GM18498 (cell line): ENCODE data around the gene CHMP4B.

Experiments
- ATAC-seq: cut with Tn5 transposase; IDR thresholded peaks from one replicate; pipeline ENCODE4 v1.9.1; 2021; ENCODE audit warnings: mild to moderate bottlenecking, moderate library complexity; ENCODE audit not compliant: unreplicated experiment

CHMP4B gene

DNA sequence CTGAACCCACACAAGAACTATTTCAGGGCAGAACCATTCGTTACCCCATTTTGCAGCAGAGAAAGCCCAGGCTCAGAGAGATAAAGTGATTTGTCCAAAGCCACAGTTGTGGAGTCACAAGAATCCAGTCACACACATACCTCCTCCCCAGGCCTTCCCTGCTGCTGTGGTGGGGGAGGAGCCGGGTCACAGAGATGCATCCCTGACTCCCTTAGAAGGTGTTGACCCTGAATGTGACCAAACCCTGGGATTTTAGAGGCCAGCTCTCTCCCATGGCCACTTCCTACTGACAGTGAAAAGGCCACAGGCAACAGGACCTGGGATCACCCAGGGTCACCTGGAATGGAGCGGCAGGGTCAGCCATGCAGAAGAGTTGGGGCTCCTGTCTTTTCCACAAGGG lies 48.6 kb downstream of the CHMP4B start:
- ATAC-seq, result no peak

DNA sequence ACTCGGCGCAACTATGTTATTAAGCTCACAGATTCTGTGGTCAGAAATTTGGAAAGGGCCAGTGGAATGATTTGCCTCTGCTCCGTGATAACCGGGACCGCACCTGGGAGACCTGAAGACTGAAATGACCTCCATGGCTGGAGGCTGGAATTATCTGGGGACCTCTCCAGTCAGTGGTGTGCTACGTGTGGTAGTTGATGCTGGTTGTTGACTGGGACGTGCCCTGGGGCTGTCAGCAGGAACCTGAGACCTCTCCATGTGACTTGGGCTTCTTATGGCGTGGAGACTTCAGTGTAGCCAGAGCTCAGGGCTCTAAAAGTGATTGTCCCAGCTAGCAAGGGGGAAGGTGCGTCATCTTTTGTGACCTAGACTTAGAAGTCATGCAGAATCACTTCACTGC lies 50.3 kb downstream of the CHMP4B start:
- no peak for ATAC-seq

DNA sequence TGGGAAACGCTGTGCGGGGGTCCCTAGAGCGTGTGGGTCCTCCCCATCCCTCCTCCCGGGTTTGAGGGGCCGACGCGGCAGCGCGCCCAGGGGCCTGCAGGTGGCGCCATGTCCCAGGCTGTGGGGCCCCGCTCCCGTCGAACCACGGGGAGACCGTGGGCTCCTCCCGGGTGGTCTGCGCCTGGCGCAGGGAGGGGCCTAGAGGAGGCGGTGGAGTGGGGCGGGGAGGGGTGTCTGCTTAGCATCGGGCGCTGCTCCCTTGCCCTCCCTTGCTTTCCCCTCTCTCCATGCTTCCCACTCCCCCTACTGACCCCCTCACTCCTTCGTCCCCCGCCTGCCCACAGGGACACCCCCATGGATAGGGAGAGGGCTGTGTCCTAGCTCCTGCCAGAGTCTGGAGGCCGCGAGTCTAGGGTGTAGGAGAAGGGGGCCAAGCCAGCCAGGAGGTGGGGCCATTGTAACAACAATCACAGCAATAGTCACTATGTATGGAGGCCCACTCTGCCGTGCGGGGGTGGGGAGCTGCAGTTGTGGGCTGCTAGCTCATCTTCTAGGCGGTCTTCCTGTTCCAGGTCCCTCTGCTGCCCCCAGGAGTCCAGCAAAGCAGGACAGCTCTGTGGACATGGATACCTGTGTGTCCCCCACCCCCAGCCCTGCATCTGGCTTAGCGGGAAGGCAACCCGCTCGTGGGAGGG lies 51.7 kb downstream of the CHMP4B start:
- ATAC-seq, result no peak

DNA sequence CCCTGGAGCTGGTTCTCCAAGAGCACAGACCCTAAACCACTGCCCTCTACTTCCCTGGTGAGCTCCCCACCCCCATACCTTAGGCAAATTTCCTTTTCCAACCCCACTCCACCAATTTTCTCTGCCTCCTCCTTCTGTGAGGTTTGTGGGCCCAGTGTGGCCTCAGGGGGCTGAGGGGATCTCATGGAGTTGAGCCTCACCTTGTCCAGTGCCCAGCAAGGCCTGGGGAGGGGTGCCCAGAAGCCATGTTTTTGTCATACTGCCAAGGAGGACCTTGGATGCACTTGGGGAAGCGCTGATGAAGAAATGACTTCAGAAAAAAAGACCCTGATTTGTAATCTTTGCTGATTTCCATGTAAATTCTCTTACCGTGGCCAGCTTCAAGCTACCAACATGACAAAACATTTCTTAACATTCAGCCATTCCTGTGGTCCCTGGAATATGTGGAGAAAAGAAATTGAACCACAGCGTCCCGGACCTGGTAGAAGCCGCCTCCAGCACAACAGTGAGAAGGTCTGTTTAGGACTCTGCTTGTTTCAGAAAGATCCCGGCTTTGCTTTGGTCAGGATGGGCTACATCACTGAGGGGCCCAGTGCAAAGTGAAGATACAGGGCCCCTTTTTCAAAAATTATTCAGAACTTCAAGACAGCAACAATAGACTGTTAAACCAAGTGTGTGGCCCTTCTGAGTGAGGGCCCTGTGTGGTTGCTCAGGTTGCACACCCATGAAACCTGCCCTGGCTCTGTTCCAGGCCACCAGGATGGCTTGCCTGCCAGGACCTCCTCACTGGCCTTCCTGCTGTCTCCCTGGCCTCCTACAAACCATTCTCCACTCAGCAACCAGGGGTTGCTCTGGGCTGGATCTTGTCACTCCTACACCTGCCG lies 52.5 kb downstream of the CHMP4B start:
- ATAC-seq, result no peak

DNA sequence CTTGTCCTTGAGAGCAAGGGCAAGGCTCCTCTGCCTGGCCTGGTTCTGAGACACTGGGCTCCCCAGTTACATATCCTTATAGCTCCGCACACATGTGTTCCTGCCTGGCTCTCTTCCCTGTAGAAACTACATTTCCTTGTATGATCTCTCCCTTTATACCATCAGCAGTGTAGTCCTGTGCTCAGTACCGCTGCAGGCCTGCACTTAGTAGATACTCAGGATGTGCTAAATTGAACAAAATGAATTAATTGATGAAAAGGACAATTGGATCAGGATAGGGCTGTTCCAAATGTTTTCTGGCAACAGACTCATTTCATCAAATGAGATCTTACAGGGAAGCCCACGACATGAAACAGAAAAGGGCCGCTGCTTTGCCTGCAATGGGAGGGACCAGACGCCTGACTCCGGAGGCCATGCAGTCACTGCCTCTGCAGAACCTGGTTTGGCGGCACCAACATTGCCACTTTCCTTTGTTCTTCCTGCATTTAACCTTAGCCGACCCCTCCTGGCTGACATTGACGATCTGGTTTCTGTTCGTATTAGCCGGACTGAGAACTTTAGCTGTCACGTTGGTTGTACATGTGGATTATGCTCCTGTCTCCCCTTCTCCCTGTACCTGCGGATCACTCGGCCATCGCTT lies 53.3 kb downstream of the CHMP4B start:
- ATAC-seq, result no peak

DNA sequence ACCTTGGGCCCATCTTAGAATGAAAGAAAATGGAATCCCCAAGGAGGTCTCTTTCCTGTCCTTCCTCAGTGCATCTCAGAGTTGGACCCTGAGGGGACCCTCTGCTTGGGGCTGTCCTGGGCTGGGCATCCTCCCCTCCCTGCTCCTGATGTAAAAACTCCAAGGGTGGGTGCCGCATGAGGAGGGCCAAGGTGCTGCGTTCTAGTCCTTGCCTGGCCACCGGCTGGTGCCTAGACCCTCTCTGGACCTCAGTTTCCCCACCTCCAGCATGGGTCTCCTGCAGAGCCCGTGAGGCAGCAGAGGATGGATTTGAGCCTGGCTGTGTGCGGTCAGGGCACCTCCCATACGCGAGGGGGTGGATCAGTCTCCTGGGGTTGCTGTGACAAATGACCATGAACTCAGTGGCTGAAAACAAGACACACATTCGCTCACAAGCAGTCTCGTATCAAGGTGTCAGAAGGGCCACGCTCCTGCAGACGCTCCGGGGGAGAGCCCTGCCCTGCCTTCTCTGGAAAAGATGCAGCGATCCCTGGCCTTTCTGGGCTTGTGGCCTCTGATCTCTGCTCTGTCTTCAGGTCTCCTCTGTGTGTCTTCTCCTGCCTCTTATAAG lies 54.7 kb downstream of the CHMP4B start:
- no peak for ATAC-seq

DNA sequence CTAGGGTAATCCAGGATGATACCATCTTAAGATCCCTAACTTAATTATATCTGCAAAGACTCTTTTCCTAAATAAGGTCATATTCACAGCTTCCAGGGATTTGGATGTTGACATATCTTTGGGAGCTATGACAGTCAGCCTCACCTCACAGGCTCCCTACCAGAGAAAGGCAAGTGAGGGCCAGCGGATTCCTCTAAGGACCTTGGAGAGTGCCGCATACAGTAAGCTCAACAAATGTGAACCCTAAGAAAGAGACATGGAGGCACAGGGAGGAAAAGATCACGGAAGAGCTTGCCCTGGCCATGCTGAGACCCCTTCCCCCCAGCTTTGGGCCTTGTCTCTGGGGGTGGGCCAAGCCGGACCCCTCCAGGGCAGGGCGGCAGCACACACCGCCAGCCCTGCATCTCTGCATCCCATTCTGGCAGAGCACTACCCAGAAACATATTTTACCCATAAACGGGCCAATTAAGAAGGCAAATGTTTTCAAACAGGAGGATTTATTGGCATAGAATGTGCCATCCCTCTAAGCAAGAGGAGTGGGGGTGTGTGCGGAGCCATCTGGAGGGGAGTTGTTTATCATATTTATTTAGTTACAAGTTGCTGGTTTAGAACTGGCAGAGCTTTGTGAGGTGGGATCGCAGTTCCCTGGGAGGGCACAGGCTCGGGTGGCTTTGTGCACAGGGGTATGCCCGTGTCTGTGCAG lies 55.4 kb downstream of the CHMP4B start:
- no peak for ATAC-seq

DNA sequence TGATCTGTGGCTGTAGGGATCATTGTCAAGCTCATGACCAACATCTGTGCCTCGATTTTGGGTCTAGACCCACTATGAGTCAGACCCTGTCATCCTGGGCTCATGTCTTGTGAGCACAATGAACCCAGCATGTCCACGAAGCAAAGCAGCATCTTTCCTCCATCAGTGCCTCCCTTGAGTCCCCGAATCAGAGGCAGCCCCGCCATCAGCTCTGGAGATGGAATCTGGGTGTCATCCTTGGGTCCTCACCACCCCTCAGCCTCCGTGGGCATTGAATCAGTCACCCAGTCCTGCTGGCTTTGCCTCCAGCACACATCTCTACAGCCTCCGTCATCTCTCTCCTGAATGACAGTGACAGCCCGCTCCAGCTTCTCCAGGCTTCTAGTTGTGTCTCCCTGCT lies 56.9 kb downstream of the CHMP4B start:
- ATAC-seq, result no peak

DNA sequence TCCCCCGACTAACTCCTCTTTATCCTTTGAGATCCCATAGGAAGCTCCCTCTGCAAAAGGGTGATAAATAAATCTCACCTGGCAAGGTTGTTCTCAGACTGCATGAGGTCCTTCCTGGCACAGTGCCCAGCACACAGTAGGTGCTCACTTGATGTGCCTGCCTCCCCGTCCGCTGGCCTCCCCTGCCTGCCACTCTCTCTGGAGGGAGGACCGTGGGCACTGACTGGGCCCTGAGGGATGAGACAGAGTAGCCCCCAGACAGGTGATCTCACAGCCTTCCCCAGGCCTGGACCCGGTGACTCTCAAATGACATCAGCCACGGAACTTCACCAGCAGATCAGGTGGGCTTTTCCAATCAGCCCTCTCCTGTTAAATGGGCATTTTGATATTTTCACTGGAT lies 57.4 kb downstream of the CHMP4B start:
- ATAC-seq, result no peak

DNA sequence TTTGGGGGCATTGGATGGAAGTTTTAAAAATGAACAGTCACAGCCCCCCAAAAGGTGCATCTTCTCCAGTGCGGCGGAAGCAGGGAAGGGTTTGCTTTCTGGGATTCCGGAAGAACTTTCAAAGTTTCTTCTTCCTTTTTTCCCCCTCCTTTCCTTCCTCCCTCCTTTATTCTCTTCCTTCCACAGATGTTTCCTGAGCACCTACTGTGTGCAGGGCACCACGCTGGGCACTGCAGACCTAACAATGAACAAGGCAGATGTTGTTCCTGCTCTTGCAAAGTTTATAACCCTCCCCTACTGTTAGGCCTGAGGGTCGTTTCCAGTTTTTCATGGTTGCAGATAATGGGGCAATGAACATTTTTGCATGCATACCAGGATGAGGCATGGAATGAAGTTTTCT lies 58.1 kb downstream of the CHMP4B start:
- ATAC-seq, result no peak

DNA sequence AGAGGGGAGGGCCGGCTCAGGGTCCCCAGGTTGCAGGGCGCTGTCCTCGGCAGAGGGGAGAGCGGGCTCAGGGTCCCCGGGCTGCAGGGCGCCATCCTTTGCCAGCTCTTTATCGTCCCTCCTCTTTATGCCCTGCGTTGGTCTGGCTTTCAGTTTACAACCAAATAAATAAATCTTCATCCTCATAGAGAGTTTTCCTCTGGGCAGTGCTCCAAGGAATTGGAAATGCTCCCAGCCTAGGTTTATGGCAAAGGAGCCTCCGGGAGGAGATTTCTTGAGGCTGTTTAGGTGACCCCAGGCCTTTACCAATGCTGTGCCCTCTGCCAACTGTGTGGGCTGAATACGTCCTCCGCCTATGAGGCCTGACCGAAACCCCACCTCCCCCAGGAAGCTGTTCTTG lies 60.2 kb downstream of the CHMP4B start:
- no peak for ATAC-seq

DNA sequence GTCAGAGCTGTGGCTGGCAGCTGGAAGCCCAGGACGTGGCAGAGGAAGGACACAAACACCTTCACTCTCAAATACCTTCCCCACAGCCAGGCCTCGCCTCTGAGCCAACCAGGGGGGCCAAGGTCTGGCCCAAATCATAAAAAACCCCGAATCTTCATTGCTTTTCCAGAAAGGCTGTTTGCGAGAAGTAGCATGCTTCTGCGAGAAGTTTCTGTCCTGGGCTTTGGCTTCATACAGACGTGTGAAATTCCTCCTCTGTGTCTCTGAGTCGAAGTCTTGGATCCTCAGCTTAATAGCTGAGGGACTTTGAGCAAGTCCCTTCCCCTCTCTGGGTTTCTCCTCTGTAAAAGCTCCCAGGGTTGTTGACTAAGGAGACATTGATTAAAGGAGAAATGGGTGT lies 63.0 kb downstream of the CHMP4B start:
- ATAC-seq, result no peak

DNA sequence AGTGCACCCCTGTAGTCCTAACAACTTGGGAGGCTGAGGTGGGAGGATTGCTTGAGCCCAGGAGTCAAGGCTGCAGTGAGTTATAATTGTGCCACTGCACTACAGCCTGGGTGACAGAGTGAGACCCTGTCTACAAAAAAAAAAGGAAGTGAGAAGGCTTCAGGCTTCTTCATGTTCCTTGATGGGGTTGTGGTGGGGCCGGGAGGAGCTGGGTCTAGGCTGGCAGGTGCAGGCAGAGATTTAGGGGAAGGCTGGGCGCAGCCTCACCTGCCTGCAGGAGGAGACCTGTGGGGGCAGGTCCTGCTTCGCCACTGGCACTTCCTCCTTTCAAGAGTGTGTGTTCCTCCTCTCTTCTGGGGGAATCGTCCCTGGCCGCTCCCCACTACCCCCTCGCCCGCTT lies 63.9 kb downstream of the CHMP4B start:
- ATAC-seq, result peak; percentile 57

DNA sequence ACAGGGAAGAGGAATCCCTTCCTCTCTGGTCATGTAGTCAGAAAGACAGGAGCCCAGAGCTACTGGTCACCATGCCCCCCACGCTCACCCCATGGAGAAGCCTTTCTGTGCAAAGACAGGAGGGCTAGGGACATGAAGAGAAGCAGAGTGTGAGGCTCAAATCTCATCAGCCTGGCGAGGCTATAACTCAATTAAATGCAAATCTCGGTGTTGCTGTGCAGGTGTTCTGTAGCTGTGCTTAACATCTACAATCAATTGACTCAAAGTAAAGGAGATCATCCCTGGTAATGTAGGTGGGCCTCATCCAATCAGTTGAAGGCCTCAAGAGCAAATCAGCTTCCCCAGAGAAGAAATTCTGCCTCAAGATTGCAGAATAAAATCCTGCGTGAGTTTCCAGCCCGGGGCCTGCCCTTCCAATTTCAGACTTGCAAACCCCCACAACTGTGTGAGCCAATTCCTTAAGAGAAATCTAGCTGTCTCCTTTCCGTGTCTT lies 64.4 kb downstream of the CHMP4B start:
- no peak for ATAC-seq

DNA sequence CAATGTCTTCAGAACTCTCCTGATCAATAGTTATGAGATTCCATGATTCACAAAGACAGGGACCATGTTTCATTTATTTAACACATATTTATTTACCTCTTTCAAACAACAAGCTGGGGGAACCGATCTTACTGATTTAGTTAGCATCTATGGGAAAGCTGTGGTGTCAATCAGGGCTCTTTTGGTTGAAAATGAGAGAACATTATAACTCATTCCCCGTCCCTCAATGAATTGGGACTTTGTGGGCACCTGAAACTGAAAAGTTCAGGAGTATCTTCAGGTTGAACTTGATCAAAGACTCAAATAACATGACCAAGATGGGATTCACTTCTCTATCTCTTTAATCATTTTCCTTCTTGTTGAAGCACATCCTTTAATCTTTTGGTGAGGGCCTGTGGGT lies 67.4 kb downstream of the CHMP4B start:
- no peak for ATAC-seq

DNA sequence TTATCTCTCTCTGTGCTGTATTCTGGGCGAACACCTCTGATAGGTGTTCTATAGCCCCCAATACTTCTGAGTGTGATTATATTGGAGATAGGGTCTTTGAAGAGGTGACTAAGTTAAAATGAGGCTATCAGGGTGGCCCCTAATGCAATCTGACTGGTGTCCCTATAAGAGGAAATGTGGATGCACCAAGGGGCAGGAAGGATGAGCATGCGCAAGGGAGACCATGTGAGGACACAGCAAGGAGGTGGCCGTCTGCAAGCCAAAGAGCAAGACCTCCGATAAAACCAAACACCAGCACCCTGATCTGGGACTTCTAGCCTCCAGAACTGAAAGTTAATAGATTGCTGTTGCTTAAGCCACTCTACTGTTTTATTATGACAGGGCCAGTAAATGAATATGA lies 69.2 kb downstream of the CHMP4B start:
- no peak for ATAC-seq

DNA sequence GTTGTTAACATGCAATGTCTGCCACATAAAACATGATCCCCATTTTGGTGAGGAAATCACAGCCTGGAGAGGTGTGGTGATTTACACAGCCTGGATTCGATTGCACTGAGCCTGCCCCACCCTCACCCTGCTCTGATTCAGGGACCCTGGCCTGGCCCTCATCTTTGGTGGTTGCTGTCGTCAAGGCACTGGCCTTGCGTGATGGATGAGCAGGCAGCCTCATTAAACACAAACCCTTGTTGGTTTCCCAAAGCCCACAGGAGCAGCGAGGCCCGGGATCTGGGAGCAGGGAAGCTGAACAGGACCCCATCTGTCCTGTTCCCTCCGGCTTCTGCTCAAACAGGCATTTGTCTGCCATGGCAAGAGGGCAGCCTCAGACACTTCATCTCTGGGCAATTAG lies 70.8 kb downstream of the CHMP4B start:
- no peak for ATAC-seq

DNA sequence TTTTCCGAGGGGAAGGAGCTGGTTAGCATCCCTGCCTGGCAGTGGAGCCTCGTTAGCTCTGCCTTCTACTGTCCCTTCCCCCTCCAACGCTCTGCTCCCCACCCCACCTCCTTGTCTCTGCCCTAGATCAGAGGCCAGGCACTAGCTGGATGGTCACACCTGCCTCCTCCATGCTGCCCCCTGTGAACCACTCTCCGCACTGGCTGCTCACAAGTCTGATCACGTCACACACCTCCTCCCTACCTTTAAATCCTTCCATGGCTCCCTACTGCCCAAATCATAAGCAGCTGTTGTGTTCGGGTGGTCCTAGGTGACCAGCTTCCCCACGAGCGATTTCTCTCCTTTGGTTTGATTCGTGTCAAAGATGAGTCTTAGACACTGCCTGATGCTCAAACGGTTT lies 71.3 kb downstream of the CHMP4B start:
- ATAC-seq, result no peak

DNA sequence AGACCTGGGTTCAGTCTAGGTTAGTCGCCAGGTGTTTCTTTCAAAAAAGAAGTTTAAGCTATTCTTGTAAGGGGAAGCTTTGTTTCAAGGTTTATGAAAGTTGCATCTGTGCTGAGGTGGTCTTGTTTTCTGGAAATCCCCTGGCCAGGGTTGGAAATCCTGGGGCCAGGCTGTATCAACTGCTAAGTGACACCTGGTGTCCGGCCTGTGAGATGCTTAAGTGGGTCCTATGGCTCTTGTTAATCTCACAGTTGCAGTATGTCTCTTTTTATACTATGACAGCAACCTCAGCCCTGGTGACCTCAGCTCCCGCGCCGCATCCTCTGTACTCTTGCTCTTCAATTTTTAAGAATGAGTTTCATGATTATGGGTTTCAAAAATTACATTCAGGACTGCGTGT lies 72.0 kb downstream of the CHMP4B start:
- peak; percentile 77 for ATAC-seq

DNA sequence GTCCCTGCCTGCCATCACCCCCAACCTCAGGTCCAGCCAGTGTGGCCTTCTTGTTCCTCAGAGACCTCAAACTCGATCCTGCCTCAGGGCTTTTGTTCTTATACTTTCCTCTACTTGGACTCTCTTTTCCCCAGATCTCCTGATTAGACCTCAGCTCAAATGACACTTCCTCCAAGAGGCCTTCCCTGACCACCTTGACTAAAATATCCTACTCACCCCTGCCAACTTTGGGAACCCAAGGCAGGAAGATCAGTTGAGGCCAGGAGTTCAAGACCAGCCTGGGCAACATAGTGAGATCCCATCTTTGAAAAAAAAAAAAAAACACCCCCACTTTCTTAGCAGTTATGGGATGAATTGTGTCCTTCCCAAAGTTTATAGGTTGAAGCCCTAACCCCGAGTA lies 73.5 kb downstream of the CHMP4B start:
- ATAC-seq, result no peak

DNA sequence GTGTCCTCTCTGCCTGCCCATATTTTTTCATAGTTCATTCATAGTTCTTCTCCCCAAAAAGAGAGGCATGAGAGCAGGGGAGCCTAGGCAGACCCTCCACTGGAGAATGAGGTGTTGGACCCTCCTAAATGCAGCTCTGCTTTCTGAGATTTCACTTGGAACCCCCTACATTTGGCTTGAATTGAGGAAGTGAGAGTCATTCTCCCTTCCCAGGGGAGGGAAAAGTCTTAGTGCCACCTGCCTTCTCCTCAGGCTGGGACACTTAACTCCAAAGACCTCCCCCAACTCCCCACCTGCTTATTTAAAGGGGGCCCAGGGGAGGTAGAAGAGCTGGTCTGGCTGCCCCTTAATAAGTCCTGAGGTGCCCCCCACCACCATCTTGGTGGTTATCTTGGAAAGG lies 78.2 kb downstream of the CHMP4B start:
- ATAC-seq, result no peak
